ENCODE measurements around the gene PNPLA7.

The PNPLA7 gene

GRCh38 chr9:137494104-137494544 is 56.1 kb downstream of the PNPLA7 start:
- DNase-seq (ENCODE audit: low read depth) = no peak

- DNase-seq (ENCODE audit: low read depth) = no peak
Measured at GRCh38 chr9:137493364-137494103, 56.7 kb downstream of the PNPLA7 start.

DNA sequence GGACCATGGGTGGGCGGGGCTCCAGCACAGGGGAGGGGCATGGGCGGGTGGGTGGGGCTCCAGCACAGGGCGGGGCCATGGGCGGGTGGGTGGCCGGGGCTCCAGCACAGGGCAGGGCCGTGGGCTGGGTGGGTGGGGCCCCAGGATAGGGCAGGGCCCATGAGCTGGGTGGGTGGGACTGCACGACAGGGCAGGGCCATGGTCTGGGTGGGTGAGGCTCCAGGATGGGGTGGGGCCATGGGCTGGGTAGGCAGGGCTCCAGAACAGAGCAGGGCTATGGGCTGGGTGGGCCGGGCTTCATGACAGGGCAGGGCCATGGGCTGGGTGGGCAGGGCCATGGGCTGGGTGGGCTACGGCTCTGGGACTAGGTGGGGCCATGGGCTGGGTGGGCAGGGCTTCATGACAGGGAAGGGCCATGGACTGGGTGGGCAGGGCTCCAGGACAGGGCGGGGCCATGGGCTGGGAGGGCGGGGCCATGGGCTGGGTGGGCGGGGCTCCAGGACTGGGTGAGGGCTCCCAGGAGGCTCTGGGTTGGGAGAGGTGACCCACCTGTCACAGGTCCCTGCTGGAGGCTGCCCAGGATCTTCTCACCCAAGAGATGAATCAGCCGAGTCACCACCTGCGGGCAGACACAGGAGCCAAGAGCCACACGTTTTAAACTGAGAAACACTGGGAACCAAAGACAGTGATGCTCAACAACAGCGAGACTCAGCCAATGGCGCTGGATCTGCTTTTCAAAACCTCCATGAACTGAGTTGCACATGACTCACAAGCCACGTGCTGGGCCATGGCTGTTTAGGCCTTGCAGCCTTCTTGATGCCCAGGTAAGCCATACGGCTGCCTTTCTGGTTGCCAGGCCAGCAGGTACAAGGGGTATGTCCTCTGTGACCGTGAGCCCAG is 57.5 kb downstream of the PNPLA7 start:
- DNase-seq (ENCODE audit: low read depth) = no peak

DNA sequence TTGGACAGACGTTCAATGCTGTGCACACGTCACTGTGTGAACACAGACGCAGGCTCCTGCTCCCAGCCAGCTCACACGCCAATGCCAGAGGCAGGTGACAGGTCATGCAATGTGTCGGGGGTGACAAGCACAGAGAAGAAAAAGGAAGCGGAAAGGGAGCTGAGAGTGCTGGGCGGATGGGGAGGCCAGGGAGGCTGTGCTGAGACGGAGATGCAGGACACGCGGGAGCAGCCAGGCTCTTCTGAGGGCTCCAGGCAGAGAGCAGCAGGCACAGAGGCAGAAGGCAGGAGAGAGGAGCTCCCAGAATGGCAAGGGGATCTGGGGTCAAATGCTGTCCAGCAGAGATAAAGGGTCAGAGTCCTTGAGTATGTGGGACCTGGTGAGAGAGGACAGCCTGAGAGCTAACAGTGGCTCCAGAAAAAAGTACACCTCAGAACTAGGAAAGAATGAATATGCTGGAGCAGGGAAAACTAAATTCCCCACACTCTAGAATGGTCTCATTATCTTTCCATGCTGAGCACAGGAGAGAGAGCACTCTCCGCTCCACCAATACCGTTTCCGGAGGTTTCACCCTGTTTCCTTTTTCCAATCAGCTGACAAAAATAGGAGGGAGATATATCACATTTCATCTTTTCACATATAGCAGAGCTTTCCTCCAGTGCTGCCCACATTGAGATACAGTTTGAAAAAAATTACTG is 58.3 kb downstream of the PNPLA7 start:
- DNase-seq (ENCODE audit: low read depth) = no peak

DNA sequence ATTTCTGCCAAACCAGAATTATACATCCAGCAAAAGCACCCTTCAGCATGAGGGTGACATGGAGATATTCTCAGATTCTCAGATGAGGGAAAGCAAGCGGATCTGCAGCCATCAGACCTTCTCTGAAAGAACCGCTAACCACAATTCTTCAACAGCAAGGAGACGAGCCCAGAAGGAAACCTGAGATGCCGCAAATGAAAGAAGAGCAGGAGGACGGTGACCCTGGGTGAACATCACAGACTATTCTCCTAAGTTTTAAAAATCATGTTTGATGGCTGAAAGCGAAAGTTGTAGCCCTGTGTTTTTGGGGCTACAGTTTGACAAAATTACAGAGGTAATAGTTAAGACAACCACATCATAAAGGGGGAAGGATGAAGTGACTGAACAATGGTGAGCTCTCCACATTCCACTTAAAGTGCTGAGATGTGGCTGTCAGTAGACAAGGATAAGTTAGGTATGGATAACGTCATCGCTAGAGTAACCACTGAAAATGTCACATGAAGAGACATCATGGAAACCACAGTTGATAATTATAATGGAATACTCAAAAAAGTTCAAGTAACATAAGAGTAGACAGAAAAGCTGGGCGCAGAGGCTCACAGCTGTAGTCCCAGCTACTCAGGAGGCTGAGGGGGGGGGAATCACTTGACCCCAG is 59.5 kb downstream of the PNPLA7 start:
- no peak for DNase-seq (ENCODE audit: low read depth)

DNA sequence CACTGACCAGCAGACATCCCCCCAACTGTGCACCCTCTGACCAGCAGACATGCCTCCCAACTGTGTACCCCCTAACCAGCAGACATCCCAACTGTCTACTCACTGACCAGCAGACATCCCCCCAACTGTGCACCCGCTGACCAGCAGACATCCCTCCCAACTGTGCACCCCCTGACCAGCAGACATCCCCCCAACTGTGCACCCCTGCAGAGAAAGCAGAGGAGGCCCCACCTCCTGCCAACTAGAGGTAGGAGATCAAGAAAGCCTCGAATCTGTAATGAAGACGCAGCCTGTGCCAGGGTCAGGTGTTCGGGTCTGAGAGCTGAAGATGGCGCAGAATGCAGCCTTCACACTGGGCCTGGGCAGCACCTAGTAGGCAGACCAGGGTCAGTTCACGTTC is 61.3 kb downstream of the PNPLA7 start:
- DNase-seq (ENCODE audit: low read depth) = no peak

- no peak for DNase-seq (ENCODE audit: low read depth)
Measured at GRCh38 chr9:137488327-137488653, 61.9 kb downstream of the PNPLA7 start.

DNA sequence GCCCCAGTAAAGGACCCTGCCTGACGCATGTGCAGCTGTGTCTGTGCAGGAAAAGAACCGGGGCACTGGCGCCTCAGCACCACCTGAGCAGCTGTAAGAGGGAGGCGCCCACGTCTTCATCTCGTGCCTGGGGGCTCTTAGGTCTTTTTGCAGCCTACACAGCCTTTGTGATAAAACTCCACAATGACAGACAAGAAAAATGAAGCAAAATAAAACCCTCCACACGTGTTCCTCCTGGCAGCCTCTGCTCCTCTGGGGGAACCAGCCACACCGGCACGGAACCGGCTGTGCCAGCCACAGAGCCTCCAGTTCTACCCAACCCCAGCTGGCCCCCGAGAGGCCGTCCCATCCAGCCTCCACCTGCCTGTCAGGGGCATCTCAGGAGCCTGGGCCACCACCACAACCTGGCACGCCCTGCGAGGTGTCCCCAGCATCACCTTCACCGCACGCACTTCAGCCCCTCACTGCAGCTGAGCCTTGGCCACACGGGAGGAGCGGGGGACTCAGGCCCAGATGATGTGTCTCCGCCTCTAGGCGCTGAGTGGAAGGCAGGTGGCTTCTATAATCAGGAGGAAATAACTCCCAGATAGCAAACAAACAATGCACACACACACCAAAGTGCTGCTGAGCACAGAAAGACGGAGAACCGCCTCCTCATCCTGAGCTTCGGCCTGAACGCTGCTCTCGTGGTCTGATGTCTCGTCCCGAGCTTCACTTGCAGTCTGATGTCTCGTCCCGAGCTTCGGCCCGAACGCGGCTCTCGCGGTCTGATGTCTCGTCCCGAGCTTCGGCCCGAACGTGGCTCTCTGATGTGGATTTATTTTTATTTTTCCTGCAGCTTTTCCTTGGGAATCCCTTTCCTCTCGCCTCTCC is 62.5 kb downstream of the PNPLA7 start:
- no peak for DNase-seq (ENCODE audit: low read depth)

DNA sequence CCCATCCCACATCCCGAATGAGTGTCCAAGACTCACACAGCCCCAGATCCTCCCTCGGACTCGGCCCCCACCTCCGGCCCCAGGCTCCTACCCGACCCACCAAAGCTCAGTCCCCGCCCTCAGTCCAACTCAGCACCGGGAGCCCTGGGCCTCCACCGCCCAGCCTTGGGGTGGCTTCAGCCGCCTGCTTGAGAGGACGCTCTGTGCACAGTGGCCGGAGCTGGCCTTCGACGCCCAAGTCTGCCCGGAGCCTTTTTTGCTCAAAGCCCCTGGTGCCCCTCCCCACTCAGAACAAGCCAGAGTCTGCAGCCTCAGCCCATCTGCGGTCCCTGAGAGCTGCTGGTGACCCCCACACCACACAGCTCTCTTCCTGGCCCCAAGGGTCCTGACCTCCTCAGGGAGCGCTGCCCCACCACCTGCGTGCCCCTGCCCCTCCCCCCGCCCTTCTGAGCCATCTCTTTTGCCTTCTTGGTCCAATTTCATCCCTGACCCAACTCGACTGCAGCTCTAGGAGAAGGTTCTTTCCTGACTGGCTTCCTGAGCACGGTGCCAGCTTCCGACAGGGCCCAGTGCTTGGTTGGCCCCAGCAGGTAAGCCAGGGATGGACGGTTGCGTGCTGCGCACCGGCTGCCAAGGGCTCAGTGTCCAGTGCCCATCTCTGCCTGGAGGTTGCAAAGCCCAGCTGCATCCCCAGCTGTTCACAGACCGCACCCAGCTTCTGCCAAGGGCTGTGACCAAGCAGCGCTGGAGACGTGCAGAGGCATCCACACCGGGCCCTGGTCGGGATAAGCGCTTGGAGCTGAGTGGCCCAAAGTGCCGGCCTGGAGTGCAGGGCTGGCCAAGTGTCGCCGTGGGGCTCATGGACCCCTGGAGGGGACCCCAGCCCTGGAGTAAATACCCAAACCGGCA is 63.4 kb downstream of the PNPLA7 start:
- DNase-seq (ENCODE audit: low read depth) = no peak

GRCh38 chr9:137486141-137486490 is 64.1 kb downstream of the PNPLA7 start:
- DNase-seq (ENCODE audit: low read depth) = no peak

DNA sequence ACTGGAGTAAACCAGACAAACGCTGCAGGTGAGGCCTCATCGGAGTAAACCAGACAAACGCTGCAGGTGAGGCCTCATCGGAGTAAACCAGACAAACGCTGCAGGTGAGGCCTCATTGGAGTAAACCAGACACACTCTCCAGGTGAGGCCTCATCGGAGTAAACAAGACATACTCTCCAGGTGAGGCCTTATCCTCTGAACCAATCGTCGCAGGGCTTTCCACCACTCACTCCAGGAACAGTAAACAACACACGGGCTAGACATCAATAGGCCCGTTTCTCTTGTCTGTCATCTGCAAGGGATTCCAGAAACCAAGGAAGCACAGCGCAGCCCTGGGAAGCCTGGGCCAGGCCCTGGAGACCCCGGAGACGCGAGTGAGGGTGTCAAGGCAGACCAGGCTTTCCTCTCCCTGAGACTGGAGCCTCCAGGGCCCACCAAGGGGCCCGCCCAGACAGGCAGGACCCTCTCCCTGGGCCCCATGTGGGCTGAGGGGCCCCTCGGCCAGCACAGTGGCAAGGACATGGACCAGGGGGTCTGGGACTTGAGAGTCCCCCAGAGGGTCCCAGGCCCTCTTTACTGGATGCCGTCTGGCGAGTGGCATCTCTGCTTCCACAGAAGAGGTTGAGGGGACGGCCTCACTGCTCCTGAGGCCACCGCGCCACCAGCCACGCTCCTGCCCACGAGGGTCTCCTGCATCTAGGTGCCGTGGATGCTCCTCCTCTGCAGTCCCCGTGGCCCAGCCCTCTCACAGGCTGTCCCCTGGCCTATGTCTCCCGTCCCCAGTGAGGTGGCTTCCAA is 64.7 kb downstream of the PNPLA7 start:
- DNase-seq (ENCODE audit: low read depth) = no peak

- no peak for DNase-seq (ENCODE audit: low read depth)
Measured at GRCh38 chr9:137484551-137485315, 65.5 kb downstream of the PNPLA7 start.

DNA sequence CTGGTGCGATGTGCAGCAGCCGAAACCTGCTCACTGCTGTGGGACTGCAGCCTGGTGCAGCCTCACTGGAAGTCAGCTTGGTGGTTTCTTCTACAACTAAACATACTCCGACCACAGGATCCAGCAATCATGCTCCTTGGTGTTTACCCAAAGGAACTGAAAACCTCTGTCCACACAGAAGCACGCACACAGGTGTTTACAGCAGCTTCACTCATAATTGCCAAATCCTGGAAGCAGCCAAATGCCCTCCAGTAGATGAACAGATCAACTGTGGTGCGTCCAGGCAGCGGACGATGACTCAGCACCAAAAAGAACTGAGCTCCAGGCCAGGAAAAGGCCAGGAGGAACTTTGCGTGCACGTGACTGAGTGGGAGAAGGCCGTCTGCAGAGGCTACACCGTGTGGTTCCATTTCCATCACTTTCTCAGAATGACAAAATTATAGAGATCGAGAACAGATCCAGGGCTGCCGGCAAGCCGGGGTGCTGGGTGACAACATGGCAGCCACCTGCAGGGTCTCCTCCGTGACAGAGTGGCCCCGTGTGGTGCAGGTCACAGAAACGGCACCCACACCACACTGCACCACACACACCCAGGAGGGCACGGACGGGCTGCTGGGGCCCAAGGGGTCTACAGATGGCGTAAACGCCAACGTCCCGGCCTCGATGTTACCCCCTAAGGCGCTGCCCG is 68.0 kb downstream of the PNPLA7 start:
- DNase-seq (ENCODE audit: low read depth) = peak; percentile 88

- no peak for DNase-seq (ENCODE audit: low read depth)
Measured at GRCh38 chr9:137480686-137481683, 69.2 kb downstream of the PNPLA7 start.

- DNase-seq (ENCODE audit: low read depth) = no peak
Measured at GRCh38 chr9:137479892-137480685, 70.1 kb downstream of the PNPLA7 start.
